Measurements from ENCODE around the gene TSSK6. TPM values are rescaled to one million over a fixed set of nuclear protein-coding genes. Genes with fewer than 3 reads are reported as not detected.

TSSK6 gene
- total RNA-seq, 1 experiment from 2014 or later, result 2.2 TPM

DNA sequence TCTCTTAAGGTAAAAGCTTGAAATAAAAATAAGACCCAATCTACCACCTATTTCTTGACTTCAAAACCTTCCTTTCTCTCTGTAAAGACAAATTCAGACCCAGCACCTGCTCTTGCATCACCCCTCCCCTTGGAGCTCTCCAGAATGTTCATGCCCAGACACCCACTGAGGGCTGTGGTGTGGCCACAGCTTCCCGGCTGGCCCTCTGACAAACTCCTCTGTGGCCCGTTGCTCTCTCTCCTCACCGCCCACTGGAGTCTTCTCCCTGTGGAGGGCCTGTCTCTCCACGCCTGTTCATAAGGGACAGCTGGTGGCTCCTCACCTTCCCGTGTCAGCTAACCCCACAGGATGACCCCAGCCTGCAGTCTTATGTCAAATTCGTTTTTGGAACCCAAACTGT is 49.1 kb downstream of the TSSK6 start:
- DNase-seq (ENCODE audit: extremely low read depth, low read depth), result no peak

DNA sequence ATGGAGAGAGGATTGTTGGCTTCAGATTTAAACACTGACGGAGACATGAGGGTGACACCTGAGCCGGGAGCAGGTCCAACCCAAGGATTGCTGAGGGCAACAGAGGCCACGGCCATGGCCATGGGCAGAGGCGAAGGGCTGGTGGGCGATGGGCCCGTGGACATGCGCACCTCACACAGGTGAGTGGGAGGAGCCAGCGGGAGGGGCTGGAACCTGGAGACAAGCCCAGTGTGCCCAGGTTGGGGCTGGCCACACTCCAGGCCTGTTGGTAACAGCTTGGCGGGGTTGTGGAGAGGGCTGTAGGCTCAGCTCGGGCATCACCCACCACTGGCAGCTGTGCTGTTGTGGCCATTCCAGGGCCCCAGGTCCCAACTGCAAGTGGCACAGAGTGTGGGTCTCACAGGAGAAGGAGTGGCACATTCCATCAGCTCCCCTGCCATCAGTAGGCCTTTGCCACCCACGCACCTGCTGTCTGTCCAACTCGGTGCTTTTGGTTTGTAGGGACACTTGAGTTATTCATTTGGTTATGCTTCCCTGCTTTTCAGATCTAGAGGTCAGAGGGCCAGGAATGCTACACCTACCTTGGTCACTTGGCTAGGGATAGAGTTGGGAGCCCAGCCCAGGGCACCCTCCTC is 49.8 kb downstream of the TSSK6 start:
- no peak for DNase-seq (ENCODE audit: extremely low read depth, low read depth)

DNA sequence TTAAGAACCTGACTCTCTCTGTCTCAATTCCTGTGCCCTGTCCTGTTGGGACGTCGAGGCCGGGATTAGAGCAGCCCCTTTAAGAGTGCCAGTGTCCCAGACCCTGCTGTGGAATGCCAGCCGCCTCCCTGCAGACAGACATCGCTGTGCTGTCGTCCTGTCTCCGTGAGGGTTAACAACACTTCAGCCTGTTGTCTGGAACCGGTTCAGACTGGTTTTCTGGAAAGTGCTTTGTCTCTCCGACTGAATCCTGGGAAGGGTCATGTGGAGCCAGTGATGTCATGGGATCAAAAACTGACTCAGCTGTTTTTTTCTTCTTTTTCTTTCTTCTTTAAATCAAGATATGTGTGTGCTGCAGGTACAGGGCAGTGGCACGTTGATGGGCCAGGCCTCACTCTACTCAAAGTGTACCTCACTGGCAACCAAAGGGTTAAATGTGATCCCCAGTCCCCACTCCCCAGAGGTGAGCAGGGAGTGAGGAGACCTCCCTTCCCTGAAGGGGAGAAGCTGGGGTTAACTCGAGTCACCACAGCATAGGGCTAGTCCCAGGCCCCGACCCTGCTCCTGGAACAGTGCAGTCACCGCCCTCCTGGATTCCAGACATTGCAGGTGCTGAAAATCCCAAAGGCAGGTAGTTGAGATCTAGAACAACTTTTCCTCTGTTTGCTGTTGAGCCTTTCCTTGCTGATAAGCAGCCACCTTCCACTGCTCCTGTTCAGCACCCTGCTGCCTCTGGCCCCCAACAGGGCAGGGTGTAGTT is 50.8 kb downstream of the TSSK6 start:
- DNase-seq (ENCODE audit: extremely low read depth, low read depth), result no peak

Other genes with a start within 250 kb of the TSSK6 start
- gene TM6SF2, start 242.2 kb downstream of the TSSK6 start, total RNA-seq (2014; rRNA removed; shearing (Covaris generic)), result 0.07 TPM in 1 of 2 replicates, not detected in the other
- 18.7 and 19.5 TPM in 2 replicates for gene SUGP1, start 195.0 kb downstream of the TSSK6 start, total RNA-seq (2014; rRNA removed; shearing (Covaris generic))
- 15.0 and 19.4 TPM in 2 replicates for gene MAU2, start 194.7 kb downstream of the TSSK6 start, total RNA-seq (2014; rRNA removed; shearing (Covaris generic))
- 28.2 and 31.3 TPM in 2 replicates for gene GATAD2A, start 109.9 kb downstream of the TSSK6 start, total RNA-seq (2014; rRNA removed; shearing (Covaris generic))
- gene NDUFA13, start 677 bp upstream of the TSSK6 start, total RNA-seq (2014; rRNA removed; shearing (Covaris generic)), result 134 and 136 TPM in 2 replicates
- 1.3 and 2.5 TPM in 2 replicates for gene YJEFN3, start 13.4 kb upstream of the TSSK6 start, total RNA-seq (2014; rRNA removed; shearing (Covaris generic))
- 0.02 and 0.12 TPM in 2 replicates for gene CILP2, start 22.7 kb upstream of the TSSK6 start, total RNA-seq (2014; rRNA removed; shearing (Covaris generic))
- gene PBX4, start 103.1 kb upstream of the TSSK6 start, total RNA-seq (2014; rRNA removed; shearing (Covaris generic)), result 0.57 TPM in 1 of 2 replicates, not detected in the other
- 1.5 and 2.5 TPM in 2 replicates for gene LPAR2, start 112.7 kb upstream of the TSSK6 start, total RNA-seq (2014; rRNA removed; shearing (Covaris generic))
- 2.2 and 4.4 TPM in 2 replicates for gene GMIP, start 128.1 kb upstream of the TSSK6 start, total RNA-seq (2014; rRNA removed; shearing (Covaris generic))
- gene ATP13A1, start 148.1 kb upstream of the TSSK6 start, total RNA-seq (2014; rRNA removed; shearing (Covaris generic)), result 27.9 and 29.9 TPM in 2 replicates
- 6.6 and 7.0 TPM in 2 replicates for gene ZNF101, start 153.3 kb upstream of the TSSK6 start, total RNA-seq (2014; rRNA removed; shearing (Covaris generic))
- 5.5 and 6.0 TPM in 2 replicates for gene ZNF14, start 217.6 kb upstream of the TSSK6 start, total RNA-seq (2014; rRNA removed; shearing (Covaris generic))

Measured in NCI-H460 (cell line).